ENCODE results near the gene NR1H3.
"Not testable (repeated sequence)": the region's sequence is repeated elsewhere in the genome, so short reads cannot be mapped to it uniquely, and the experiment has no call there.

NR1H3 gene

DNA sequence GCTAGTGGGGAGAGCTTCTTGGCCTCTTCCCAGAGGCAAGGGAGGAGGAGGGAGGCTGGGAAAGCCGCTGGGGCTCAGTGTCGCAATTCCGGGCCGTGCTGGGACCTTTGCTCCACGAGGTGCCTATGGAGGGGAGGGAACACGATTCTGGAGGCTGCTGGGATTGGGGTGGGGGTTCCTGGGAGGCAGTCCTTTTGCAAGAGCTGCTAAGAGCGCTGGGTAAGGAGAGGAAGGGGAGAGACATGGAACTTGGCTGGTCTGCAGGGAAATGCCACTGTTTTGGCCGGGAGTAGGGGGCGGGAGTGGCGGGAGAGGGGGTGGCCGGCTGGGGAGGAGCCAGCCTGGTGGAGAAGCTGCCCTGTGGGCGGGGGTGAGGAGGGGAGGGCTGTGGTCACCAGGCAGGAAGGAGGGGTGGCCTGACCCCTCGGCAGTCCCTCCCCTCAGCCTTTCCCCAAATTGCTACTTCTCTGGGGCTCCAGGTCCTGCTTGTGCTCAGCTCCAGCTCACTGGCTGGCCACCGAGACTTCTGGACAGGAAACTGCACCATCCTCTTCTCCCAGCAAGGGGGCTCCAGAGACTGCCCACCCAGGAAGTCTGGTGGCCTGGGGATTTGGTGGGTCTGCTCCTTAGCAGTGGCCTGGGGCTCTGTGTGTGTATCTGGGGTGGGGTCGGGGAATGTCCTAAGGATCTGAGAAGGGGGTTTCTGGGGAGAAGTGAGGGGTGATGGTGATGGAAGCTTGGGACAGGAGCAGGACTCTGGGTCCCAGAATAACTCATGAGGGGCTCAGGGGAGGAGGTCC, at the start of gene NR1H3:
Gene NR1H3, plus strand, starts transcription at position 480 of the 800 bp plus-strand sequence. CDS start 1,221 bp downstream, outside the sequence.
- peak within 1 kb of the TSS; percentile 46 for H3K4me3 ChIP-seq (ENCODE audit: low read depth, low read length)
- TF ChIP-seq, protein P1, sequence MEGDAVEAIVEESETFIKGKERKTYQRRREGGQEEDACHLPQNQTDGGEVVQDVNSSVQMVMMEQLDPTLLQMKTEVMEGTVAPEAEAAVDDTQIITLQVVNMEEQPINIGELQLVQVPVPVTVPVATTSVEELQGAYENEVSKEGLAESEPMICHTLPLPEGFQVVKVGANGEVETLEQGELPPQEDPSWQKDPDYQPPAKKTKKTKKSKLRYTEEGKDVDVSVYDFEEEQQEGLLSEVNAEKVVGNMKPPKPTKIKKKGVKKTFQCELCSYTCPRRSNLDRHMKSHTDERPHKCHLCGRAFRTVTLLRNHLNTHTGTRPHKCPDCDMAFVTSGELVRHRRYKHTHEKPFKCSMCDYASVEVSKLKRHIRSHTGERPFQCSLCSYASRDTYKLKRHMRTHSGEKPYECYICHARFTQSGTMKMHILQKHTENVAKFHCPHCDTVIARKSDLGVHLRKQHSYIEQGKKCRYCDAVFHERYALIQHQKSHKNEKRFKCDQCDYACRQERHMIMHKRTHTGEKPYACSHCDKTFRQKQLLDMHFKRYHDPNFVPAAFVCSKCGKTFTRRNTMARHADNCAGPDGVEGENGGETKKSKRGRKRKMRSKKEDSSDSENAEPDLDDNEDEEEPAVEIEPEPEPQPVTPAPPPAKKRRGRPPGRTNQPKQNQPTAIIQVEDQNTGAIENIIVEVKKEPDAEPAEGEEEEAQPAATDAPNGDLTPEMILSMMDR (IDR thresholded peaks at IDR 0.05; ENCODE audit: low read depth, low read length): peak; percentile 67

DNA sequence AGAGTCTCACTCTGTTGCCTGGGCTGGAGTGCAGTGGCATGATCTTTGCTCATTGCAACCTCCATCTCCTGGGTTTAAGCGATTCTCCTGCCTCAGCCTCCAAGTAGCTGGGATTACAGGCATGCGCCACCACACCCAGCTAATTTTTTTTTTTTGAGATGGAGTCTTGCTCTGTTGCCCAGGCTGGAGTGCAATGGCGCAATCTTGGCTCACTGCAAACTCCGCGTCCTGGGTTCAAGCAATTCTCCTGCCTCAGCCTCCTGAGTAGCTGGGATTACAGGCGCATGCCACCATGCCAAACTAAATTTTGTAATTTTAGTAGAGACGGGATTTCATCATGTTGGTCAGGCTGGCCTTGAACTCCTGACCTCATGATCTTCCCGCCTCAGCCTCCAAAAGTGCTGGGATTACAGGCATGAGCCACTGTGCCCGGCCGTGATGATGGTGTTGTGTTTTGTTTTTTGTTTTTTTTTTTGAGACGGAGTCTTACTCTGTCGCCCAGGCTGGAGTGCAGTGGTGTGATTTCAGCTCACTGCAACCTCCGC, 49.7 kb upstream of the NR1H3 start:
- H3K4me3 ChIP-seq (ENCODE audit: low read depth, low read length): not testable (repeated sequence)

DNA sequence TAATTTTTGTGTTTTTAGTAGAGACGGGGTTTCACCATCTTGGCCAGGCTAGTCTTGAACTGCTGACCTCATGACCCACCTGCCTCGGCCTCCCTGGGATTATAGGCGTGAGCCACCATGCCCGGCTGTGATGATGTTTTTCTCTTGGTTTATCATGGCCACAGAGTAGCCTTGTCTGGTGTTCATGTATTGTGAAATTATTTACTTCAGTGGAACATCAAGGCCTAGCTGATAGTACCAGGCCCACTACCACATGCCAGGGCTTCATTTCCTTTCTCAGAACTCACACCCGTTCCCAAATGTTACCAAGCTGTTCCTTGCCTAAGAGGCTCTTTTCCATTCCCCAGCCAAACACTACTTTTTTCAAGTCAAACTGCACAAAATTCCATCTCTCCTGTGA, 49.2 kb upstream of the NR1H3 start:
- no peak overlapping the region for H3K4me3 ChIP-seq (ENCODE audit: low read depth, low read length)
- TF ChIP-seq, protein P1 (IDR thresholded peaks at IDR 0.05; ENCODE audit: low read depth, low read length): no peak

DNA sequence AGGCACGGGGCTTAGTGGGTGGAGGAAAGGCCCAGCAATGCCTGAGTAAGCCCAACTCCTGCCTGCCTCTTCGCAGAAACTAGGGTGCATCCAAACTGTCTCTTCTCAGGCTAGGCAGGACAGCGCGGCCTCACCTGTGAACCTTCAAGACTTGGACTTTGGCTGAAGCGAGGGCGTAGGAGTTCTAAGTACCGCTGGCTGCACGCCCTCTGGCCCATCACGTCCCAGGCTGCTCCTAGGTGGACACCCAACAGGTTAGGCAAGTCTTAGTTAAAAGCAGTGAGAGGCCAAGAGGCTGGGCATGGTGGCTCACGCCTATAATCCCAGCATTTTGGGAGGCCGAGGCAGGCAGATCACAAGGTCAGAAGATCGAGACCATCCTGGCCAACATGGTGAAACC, 44.9 kb upstream of the NR1H3 start:
- H3K4me3 ChIP-seq (ENCODE audit: low read depth, low read length): no peak overlapping the region
- TF ChIP-seq, protein P1 (IDR thresholded peaks at IDR 0.05; ENCODE audit: low read depth, low read length): no peak

DNA sequence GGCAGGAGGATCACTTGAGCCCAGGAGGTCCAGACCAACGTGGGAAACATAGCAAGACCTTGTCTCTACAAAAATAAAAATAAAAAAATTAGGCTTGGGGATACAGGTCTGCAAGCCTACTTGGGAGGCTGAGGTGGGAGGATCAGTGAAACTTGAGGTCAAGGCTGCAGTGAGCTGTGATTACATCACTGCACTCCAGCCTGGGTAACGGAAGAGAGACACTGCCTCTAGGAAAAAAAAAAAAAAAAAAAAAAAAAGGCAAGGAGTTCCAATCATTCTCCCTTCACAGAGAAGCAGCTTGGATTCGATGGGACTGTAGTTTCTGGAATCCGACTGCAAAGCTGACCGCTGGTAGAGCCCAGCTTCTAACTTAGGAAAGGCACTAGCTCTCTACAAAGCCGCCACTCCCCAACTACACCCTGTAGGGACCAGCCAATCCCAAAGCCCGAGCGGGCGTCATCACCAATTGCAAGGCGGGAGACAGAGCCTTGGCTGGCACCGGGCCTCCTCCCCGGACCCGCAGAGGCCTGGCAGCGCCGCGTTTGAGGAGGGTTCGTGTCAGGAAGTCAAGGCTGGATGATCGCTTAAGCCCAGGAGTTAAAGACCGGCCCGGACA, 43.7 kb upstream of the NR1H3 start:
- no peak overlapping the region for H3K4me3 ChIP-seq (ENCODE audit: low read depth, low read length)

DNA sequence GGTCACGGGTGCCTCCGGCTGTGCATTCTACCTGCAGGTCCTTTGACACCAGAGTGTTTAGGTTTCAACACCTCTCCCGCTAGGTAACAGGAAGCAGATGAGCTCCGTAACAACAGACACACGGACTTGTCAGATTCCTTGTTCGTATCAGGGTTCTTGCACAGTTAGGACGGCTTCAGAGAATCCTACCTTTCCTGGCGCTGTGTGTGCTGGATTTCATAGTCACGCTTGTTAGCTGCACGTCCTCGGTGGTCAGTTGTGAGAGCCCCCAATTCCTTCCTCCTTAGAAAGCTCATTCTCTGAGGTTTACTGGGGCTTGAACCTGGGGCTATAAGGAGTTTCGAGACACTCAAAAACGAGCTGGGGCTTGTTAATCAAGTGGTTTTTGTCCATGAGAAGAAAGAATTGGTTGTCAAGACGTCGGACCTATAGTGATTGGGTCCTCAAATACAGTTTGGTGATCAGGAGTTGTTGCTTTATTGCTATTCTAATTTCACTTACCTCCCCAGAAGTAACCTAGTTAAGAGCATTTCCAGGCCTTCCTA, 42.4 kb upstream of the NR1H3 start:
- TF ChIP-seq, protein P1 (IDR thresholded peaks at IDR 0.05; ENCODE audit: low read depth, low read length): no peak
- peak overlapping the region; percentile 77 for H3K4me3 ChIP-seq (ENCODE audit: low read depth, low read length)

More for the DNA sequence above, 43.7 kb upstream of the NR1H3 start:
- TF ChIP-seq, protein P1 (IDR thresholded peaks at IDR 0.05; ENCODE audit: low read depth, low read length): no peak

DNA sequence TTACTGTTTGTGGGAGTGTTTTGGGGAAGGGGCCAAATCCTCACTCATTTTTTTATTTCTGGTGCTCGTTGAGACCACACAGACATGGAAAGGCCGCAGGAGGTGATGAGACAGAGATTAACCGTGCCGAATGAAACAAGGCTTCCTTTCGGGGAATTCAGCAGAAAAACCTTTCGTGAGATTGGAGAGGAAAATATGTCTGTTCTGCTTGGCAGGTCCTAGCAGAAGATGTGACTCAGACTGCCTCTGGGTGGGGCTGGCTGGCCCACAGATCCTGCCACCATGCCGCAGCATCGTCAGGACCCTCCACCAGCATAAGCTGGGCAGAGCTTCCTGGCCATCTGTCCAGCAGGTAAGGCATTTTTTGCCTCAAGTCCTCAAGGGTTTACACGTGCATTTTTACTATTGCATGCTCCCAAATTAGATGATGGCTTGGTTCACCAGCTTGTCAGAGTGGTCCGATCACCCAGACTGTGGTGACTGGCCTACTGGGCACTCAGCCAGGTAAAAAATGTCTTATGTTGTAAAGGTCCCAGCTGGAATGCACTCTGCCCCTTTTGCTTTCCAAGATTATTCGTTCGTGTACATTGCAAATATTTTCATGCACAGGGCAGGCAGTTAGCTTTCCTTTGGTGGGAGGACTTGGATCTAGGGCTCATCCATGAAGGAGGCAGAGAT, 41.5 kb upstream of the NR1H3 start:
- TF ChIP-seq, protein P1 (IDR thresholded peaks at IDR 0.05; ENCODE audit: low read depth, low read length): no peak
- H3K4me3 ChIP-seq (ENCODE audit: low read depth, low read length): peak overlapping the region; percentile 77

Measured in WI38 (cell line).